Embryonic facial prominence (tissue), 1 donor: ENCODE results near the gene PRKCE.

Experiments used
- DNase-seq: peaks from one replicate; pipeline ENCODE4 v3.0.0-alpha.2; 2016; ENCODE audit errors: extremely low spot score

Gene PRKCE

DNA sequence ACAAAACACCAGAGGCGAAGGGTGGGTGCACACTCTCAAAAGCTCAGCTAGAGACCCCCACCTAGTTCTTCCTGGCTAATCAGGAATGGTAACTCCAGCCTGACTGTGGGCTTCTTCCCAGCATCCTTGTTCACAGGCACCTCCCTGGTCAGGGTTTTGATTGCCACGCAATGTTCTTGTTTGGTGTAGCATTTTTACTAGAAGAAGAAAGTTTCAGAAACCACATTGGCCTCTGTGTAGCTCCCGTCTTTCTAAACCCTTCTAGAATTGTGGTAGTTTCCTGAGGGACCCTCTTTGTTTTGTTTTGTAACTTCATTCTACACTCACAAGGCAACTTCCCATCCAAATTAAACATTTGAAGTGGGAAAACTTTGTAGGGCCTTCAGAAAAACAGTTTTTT, 391.2 kb downstream of the PRKCE start:
- DNase-seq, result no peak

- no peak for DNase-seq
Measured at GRCh38 chr2:46045888-46046287, 394.4 kb downstream of the PRKCE start.

DNA sequence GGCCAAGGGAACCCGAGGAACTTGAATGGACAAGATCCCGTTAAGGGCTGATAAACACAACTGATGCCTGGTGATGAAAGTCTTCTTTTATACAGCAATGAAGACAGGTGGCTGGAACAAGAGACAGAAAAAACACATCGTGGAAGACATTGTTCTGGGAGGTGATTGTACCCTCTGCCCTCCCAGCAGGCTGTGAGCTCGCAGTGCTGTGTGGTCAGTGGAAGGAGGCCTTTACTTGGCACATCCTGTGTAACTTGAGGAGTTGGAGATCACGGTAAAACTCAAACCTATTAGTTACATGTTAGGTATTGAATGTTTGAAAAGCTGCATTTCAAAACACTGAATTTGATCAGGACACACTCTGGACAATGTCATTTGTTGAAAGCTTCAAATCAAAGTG, 395.8 kb downstream of the PRKCE start:
- DNase-seq, result no peak

DNA sequence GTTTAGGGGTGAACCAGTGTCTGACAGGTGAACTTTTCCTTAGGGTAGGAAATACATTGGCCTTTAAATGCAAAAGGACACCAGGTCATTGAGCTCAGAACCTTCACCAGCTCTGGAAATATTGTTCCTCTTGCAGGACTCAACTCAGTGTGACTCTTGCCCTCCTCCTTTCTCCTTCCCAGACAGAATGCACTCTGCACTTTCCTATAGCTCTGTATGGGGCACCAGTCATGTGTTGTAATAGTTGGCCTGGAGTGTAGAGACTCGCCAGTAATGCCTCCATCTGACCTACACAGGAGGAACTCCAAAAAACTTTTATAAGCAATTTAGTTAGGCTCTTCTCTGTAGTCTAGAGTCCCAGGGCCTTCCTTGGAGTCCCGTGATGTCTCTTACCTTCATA, 397.2 kb downstream of the PRKCE start:
- DNase-seq, result no peak

- no peak for DNase-seq
Measured at GRCh38 chr2:46050027-46050426, 398.6 kb downstream of the PRKCE start.

GRCh38 chr2:46050489-46050888, 399.0 kb downstream of the PRKCE start:
- DNase-seq, result no peak

- no peak for DNase-seq
Measured at GRCh38 chr2:46051085-46051484, 399.6 kb downstream of the PRKCE start.

- DNase-seq, result no peak
Measured at GRCh38 chr2:46053564-46053963, 402.1 kb downstream of the PRKCE start.

GRCh38 chr2:46056541-46056940, 405.1 kb downstream of the PRKCE start:
- DNase-seq, result no peak

DNA sequence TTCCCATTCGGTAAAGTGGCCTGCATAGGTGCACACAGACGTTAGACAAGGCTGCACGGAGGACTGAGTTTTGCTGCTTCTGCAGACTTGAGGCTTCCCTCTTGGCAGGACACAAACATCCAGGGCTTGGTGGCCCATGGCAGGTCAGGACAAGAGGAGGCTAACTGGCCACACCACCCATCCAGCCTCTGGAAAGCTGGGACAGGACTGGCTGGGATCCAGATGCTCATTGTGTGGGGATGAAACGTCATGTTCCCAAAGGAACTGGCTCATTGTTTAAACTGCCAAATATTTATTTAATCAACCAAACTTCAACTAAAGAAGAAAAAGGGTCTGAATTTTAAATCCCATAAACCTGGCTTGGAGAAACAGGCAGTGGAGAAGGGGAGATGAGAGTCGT, 406.7 kb downstream of the PRKCE start:
- DNase-seq, result no peak

DNA sequence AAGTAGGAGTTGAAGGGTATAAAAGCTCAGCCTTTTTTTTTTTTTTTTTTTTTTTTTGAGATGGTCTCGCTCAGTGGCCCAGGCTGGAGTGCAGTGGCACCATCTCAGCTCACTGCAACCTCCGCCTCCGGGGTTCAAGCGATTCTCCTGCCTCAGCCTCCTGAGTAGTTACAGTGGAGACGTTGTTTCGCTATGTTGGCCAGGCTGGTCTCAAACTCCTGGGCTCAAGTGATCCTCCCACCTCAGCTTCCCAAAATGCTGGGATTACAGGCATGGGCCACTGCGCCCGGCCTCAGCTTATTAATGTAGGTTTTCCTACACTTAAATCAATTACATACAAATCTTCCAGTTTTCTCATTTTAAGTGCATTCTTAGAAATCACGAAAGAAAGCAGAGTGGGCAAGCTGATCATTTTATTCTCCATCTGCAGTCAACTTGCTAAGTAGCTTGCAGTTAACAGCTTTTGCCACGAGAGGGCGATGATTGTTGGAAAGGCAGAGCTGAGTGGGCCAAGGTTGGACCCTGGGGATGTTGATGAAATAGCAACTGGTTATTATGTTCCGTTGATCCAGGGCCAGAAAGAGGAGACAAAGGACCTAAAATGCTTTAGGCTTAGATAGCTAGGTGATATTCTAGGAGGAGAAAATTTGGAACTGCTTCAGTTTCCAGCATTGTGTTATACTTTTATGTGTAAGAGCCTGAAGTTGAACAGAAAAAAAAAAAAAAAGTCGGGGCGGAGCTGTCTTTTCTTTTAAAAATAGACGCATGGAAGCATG, 411.4 kb downstream of the PRKCE start:
- no peak for DNase-seq

DNA sequence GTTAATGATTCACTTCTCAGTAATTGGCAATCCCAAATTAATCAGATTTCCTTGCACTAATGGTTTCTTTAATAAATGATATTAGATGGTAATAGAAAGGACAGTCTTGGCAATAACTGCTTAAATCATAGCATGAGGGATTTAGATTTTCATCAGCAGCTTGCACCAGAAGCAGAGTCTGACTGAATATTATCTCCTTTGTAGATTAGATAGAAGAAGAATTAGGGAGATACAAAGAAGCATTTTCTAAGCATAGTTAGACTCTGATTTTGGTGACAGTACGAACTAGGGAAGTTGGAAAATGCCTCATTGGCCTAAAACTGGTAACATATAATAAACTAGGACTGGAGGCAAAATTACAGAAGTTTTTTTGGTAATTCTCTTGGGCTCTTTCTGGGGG, 412.9 kb downstream of the PRKCE start:
- DNase-seq, result no peak

GRCh38 chr2:46065152-46065551, 413.7 kb downstream of the PRKCE start:
- no peak for DNase-seq

- no peak for DNase-seq
Measured at GRCh38 chr2:46066116-46066515, 414.6 kb downstream of the PRKCE start.

GRCh38 chr2:46066601-46067000, 415.1 kb downstream of the PRKCE start:
- no peak for DNase-seq

- DNase-seq, result no peak
Measured at GRCh38 chr2:46067062-46067461, 415.6 kb downstream of the PRKCE start.

GRCh38 chr2:46067501-46068305, 416.2 kb downstream of the PRKCE start:
- DNase-seq, result no peak

DNA sequence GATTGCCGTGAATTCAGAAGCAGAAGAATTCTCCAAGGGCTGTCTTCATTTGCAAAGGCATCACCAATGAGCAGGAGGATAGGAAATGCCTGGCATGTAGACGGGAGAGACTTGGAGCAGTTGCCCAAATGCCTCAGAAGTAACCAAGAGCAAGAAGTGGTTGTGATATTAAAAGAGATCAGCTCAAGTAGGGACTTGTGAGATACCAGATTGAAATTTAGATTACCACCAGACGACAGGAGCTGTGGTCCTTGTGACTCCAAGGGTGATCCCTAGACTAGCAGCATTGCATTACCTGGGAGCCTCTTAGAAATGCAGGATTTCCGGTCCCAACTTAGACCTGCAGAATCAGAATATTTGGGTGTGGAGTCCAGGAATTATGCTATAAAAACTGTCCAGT, 417.2 kb downstream of the PRKCE start:
- no peak for DNase-seq

DNA sequence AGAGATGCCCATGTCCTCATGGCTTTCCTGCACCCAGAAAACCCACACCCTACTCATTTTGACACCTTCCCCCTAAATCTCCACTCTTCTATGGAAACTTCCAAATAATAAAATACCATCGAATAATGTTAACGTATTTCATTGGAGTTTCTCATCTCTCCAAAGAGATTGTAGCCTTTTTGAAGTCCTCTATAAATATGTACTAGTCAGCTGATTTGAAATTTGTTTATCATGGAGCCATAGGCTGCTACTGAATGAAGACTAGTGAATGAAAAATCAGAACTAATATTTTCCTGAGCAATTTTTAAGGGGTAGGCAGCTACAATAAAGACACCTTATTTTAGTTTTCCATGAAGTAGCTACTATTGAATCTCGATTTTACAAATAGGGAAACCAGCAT, 419.6 kb downstream of the PRKCE start:
- DNase-seq, result no peak

- no peak for DNase-seq
Measured at GRCh38 chr2:46072101-46072820, 420.8 kb downstream of the PRKCE start.

DNA sequence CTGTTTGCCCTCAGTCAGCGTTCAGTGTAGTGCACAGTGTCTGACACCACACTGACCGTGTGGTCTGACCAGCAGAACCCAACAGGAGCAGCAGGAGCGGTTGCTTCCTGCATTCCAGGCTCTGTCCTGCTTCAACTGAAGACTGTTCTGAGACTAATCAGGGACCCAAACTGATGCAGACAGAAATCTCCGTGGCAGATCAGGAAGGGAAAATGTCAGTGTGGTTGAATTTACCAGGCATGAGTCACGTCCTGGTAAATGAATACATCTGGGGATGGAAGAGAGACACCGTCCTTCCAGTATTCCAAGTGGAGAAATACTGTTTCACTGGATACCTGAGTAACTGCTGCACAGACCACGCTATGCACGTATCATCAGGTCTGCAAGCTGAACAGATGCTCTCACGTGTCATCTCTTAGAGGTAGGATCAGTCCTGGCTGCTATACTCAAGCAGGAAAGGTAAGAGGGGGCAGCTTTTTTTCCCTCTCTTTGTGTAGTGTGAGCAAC, 422.1 kb downstream of the PRKCE start:
- no peak for DNase-seq

DNA sequence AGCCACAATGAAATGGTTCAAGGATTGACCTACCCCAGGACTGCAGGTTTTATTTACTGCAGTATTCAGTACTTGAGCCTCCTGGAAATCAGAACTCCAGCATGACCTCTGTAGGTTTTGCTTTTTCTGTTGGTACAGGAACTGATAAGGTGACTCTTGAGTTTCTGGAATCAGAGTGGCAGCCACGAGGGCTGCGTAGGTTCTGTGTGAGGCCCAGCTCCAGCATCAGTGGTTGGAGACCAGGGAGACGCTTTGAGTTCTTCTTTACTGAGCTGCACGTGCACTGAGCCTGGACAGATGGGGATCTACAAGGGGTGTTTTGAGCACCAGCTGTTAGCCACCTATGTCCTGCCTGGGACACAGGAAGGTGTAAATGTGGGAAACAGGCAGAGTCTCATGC, 423.0 kb downstream of the PRKCE start:
- no peak for DNase-seq
